ENCODE measurements around the gene PPP1R7. TPM values are rescaled to one million over a fixed set of nuclear protein-coding genes. Genes with fewer than 3 reads are reported as not detected.

The PPP1R7 gene
- polyA plus RNA-seq, 1 of the 3 experiments (the other 2 are of a cell fraction) = 56.9 TPM

- Histone ChIP-seq H3K36me3 (replicated peaks in 1 of 2; ENCODE audit: control insufficient read depth in 1 of 2, insufficient read depth in 2 of 2, low read length in 1 of 2) (no peaks in the 10 kb centered on the region), H3K27me3 (ENCODE audit: insufficient read depth) (no peaks in the 10 kb centered on the region), H3K27ac (ENCODE audit: low read depth in 2 of 2, low read length in 1 of 2) (no peak overlapping the region), H2AFZ (ENCODE audit: low read depth) (no peak overlapping the region), H3K9ac (no peak overlapping the region), H3K9me3 (no peaks in the 10 kb centered on the region), H3K79me2 (ENCODE audit: insufficient read depth) (no peaks in the 10 kb centered on the region), H3K4me2 (no peak overlapping the region), H3K4me1 (ENCODE audit: control insufficient read depth in 1 of 2, insufficient read depth in 2 of 2, low read depth in 1 of 2, low read length in 1 of 2) (no peaks in the 10 kb centered on the region), H3K4me3 (ENCODE audit: low read depth in 2 of 2, low read length in 1 of 2) (no peak overlapping the region), H4K20me1 (ENCODE audit: insufficient read depth) (no peaks in the 10 kb centered on the region), H3K9me2 (no peaks in the 10 kb centered on the region), H3F3A (replicated peaks; ENCODE audit: insufficient read depth) (no peaks in the 10 kb centered on the region)
- TF ChIP-seq FOXM1 (IDR thresholded peaks at IDR 0.05; ENCODE audit: low read depth) (no peak), REST (IDR thresholded peaks at IDR 0.05; ENCODE audit: low read depth, low read length) (no peak), CTCF (IDR thresholded peaks at IDR 0.05) (no peak), GATA2 (CRISPR knock-in tag; IDR thresholded peaks at IDR 0.05) (no peak), IRF3 (IDR thresholded peaks at IDR 0.05; ENCODE audit: low read depth, low read length) (no peak), FOSL2 (IDR thresholded peaks at IDR 0.05; ENCODE audit: borderline replicate concordance, low read depth) (no peak), RCOR1 (IDR thresholded peaks at IDR 0.05; ENCODE audit: low read length) (no peak), RAD21 (IDR thresholded peaks at IDR 0.05; ENCODE audit: low read length) (no peak), GABPA (IDR thresholded peaks at IDR 0.05; ENCODE audit: low read depth) (no peak), TEAD4 (IDR thresholded peaks at IDR 0.05; ENCODE audit: borderline replicate concordance, insufficient read depth) (no peak), EP300 (IDR thresholded peaks at IDR 0.05; ENCODE audit: borderline replicate concordance in 1 of 2, low read depth in 1 of 2, low read length in 1 of 2) (no peak), YY1 (IDR thresholded peaks at IDR 0.05; ENCODE audit: low read depth) (no peak), RFX5 (IDR thresholded peaks at IDR 0.05; ENCODE audit: low read length) (no peak), MAX (IDR thresholded peaks at IDR 0.05; ENCODE audit: low read depth) (no peak), EZH2phosphoT487 (IDR thresholded peaks at IDR 0.05; ENCODE audit: borderline replicate concordance, low read depth) (no peak), SMC3 (IDR thresholded peaks at IDR 0.05; ENCODE audit: low read depth, low read length) (no peak), FOXJ3 (CRISPR knock-in tag; IDR thresholded peaks at IDR 0.05) (no peak), NRF1 (IDR thresholded peaks at IDR 0.05; ENCODE audit: low read depth, low read length) (no peak), ELF1 (IDR thresholded peaks at IDR 0.05) (no peak)
- 89% methylated on average over 10 of the region's 10 CpGs for WGBS (ENCODE audit: low lambda C conversion rate)
- ChIA-PET POLR2A (no interaction called here), CTCF (interaction anchor here (0.9 kb wide), 1 partner anchor 226 kb away, joined by 3 read pairs; no protein-coding TSS in a partner anchor)
- no peak for DNase-seq
Measured at GRCh38 chr2:241140445-241140840, 9.8 kb upstream of the PPP1R7 start.
